ENCODE data around the gene RIGI. TPM values are rescaled to one million over a fixed set of nuclear protein-coding genes. Genes with fewer than 3 reads are reported as not detected.

The RIGI gene
- total and polyA plus RNA-seq, 9 of the 15 experiments (the other 6 are each of a cell fraction or from before 2014, with no cell fraction given), result 0.27 to 1.1 (median 0.54) TPM

GRCh38 chr9:32571969-32572899, 46.2 kb upstream of the RIGI start (continued):
- no peak for TF ChIP-seq CUX1 (CRISPR knock-in tag; IDR thresholded peaks at IDR 0.05)
- no peak for TF ChIP-seq SMAD3 (CRISPR knock-in tag; conservative IDR thresholded peaks at IDR 0.05)
- no peak for TF ChIP-seq ZBTB33 (CRISPR knock-in tag; IDR thresholded peaks at IDR 0.05)
- TF ChIP-seq RCOR1 (IDR thresholded peaks at IDR 0.05; ENCODE audit: borderline replicate concordance in 1 of 2, low read depth in 2 of 2, low read length in 2 of 2), result no peak
- TF ChIP-seq CBX1 (IDR thresholded peaks at IDR 0.05; ENCODE audit: low read depth), result no peak
- TF ChIP-seq ETV6 (IDR thresholded peaks at IDR 0.05; ENCODE audit: borderline replicate concordance in 1 of 2, low read depth in 2 of 2, low read length in 1 of 2), result no peak
- TF ChIP-seq ETV6 (CRISPR knock-in tag; IDR thresholded peaks at IDR 0.05; ENCODE audit: borderline replicate concordance), result no peak
- TF ChIP-seq NFXL1 (CRISPR knock-in tag; IDR thresholded peaks at IDR 0.05), result no peak
- TF ChIP-seq, protein P1, sequence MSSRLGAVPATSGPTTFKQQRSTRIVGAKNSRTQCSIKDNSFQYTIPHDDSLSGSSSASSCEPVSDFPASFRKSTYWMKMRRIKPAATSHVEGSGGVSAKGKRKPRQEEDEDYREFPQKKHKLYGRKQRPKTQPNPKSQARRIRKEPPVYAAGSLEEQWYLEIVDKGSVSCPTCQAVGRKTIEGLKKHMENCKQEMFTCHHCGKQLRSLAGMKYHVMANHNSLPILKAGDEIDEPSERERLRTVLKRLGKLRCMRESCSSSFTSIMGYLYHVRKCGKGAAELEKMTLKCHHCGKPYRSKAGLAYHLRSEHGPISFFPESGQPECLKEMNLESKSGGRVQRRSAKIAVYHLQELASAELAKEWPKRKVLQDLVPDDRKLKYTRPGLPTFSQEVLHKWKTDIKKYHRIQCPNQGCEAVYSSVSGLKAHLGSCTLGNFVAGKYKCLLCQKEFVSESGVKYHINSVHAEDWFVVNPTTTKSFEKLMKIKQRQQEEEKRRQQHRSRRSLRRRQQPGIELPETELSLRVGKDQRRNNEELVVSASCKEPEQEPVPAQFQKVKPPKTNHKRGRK (tag; IDR thresholded peaks at IDR 0.05), result no peak
- no peak for TF ChIP-seq E4F1 (CRISPR knock-in tag; IDR thresholded peaks at IDR 0.05; ENCODE audit: borderline replicate concordance)
- TF ChIP-seq ZNF584 (CRISPR knock-in tag; IDR thresholded peaks at IDR 0.05; ENCODE audit: low read depth), result no peak
- TF ChIP-seq GATAD2B (IDR thresholded peaks at IDR 0.05; ENCODE audit: borderline replicate concordance), result no peak
- no peak for TF ChIP-seq CEBPB (tag; IDR thresholded peaks at IDR 0.05)
- no peak for TF ChIP-seq PML (IDR thresholded peaks at IDR 0.05; ENCODE audit: low read length)
